Measurements from ENCODE around the gene TYW5. TPM values are rescaled to one million over a fixed set of nuclear protein-coding genes. Genes with fewer than 3 reads are reported as not detected.

Gene TYW5
- total and polyA plus RNA-seq, 12 donors: 4.6 to 16.9 (median 7.9) TPM

GRCh38 chr2:199999166-199999565 is 43.9 kb upstream of the TYW5 start:
- TF ChIP-seq POLR2A (IDR thresholded peaks at IDR 0.05) (no peak), CTCF (IDR thresholded peaks at IDR 0.05) (no peak)
- H3K4me1 ChIP-seq (replicated peaks in 1 of 2): no peaks in the 10 kb centered on the region
- H3K4me3 ChIP-seq: no peak overlapping the region
- H3K27ac ChIP-seq: no peak overlapping the region
- H3K36me3 ChIP-seq (replicated peaks in 1 of 2): no peaks in the 10 kb centered on the region
- no peak for DNase-seq
- H3K27me3 ChIP-seq: no peaks in the 10 kb centered on the region
- no peaks in the 10 kb centered on the region for H3K9me3 ChIP-seq (replicated peaks in 1 of 3)
- 90 to 94% (median 92%) methylated on average over 4 of the region's 4 CpGs for WGBS, 4 donors
- intact Hi-C loops (cut with DNase I): no loop called here

- 79 to 86% (median 82%) methylated on average over 3 of the region's 3 CpGs for WGBS, 4 donors
- Histone ChIP-seq H3K36me3 (replicated peaks in 1 of 2) (no peaks in the 10 kb centered on the region), H3K4me3 (no peak overlapping the region), H3K4me1 (replicated peaks in 1 of 2) (no peaks in the 10 kb centered on the region), H3K9me3 (replicated peaks in 1 of 3) (no peaks in the 10 kb centered on the region), H3K27ac (no peak overlapping the region), H3K27me3 (no peaks in the 10 kb centered on the region)
- intact Hi-C loops (cut with DNase I): no loop called here
- no peak for DNase-seq
- TF ChIP-seq POLR2A (IDR thresholded peaks at IDR 0.05): no peak
- TF ChIP-seq CTCF (IDR thresholded peaks at IDR 0.05): no peak
Measured at GRCh38 chr2:199997296-199997695, 42.0 kb upstream of the TYW5 start.

- Histone ChIP-seq H3K9me3 (replicated peaks in 1 of 3) (no peaks in the 10 kb centered on the region), H3K4me3 (no peak overlapping the region), H3K27ac (no peak overlapping the region), H3K27me3 (no peaks in the 10 kb centered on the region), H3K36me3 (replicated peaks in 1 of 2) (no peaks in the 10 kb centered on the region), H3K4me1 (replicated peaks in 1 of 2) (no peaks in the 10 kb centered on the region)
- WGBS, 4 donors: 74 to 86% (median 77%) methylated on average over 2 of the region's 2 CpGs
- intact Hi-C loops (cut with DNase I): no loop called here
- no peak for DNase-seq
- TF ChIP-seq POLR2A (IDR thresholded peaks at IDR 0.05) (no peak), CTCF (IDR thresholded peaks at IDR 0.05) (no peak)
Measured at GRCh38 chr2:199994896-199995295, 39.6 kb upstream of the TYW5 start.

- 59 to 84% (median 77%) methylated on average over 3 of the region's 3 CpGs for WGBS, 4 donors
- TF ChIP-seq CTCF (IDR thresholded peaks at IDR 0.05) (no peak), POLR2A (IDR thresholded peaks at IDR 0.05) (no peak)
Measured at GRCh38 chr2:199994371-199994770, 39.1 kb upstream of the TYW5 start.

More at GRCh38 chr2:199994371-199994770, 39.1 kb upstream of the TYW5 start:
- H3K36me3 ChIP-seq (replicated peaks in 1 of 2): no peaks in the 10 kb centered on the region
- H3K4me3 ChIP-seq: no peak overlapping the region
- no peaks in the 10 kb centered on the region for H3K9me3 ChIP-seq (replicated peaks in 1 of 3)
- H3K27me3 ChIP-seq: no peaks in the 10 kb centered on the region
- intact Hi-C loops (cut with DNase I): no loop called here
- no peak overlapping the region for H3K27ac ChIP-seq
- DNase-seq: no peak
- H3K4me1 ChIP-seq (replicated peaks in 1 of 2): no peaks in the 10 kb centered on the region
